ENCODE results near the gene NCK2.

Gene NCK2

DNA sequence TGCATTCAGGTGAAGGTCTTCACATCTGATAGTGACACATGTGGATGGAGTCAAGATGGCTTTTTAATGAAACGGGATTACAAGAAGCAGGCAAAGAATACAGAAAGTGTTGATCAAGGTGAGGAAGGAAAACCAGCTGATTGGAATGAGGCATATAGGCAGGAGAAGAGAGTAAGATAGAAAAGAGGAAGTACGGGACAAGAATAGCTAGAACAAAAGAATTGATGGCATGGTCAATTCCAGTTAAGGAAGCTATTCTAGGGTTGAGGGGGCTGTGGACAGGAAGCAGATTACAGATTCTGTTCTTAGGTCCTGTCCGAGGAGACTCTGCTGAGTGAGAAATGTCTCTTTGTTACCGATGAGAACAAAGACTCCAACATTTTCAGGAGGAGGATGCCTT, 13.2 kb upstream of the NCK2 start:
- Histone ChIP-seq H3K27ac (ENCODE audit: low read depth, low read length) (no peak overlapping the region), H4K20me1 (ENCODE audit: low read depth, low read length) (no peaks in the 10 kb centered on the region), H3K9ac (ENCODE audit: low read length) (no peak overlapping the region), H2AFZ (ENCODE audit: low read depth, low read length, severe bottlenecking) (no peak overlapping the region), H3K9me3 (ENCODE audit: insufficient read depth, low read length) (no peaks in the 10 kb centered on the region), H3K4me2 (ENCODE audit: low read depth, low read length, poor library complexity, severe bottlenecking) (no peak overlapping the region), H3K4me3 (ENCODE audit: insufficient read depth, low read length, poor library complexity, severe bottlenecking) (no peak overlapping the region), H3K9me2 (replicated peaks; ENCODE audit: insufficient read depth, low read length) (no peaks in the 10 kb centered on the region), H3K36me3 (ENCODE audit: low read length) (no peaks in the 10 kb centered on the region), H3K27me3 (ENCODE audit: low read length) (no peaks in the 10 kb centered on the region), H3K79me2 (ENCODE audit: insufficient read depth, low read length) (no peaks in the 10 kb centered on the region), H3F3A (ENCODE audit: insufficient read depth) (no peaks in the 10 kb centered on the region)
- TF ChIP-seq, protein P1, sequence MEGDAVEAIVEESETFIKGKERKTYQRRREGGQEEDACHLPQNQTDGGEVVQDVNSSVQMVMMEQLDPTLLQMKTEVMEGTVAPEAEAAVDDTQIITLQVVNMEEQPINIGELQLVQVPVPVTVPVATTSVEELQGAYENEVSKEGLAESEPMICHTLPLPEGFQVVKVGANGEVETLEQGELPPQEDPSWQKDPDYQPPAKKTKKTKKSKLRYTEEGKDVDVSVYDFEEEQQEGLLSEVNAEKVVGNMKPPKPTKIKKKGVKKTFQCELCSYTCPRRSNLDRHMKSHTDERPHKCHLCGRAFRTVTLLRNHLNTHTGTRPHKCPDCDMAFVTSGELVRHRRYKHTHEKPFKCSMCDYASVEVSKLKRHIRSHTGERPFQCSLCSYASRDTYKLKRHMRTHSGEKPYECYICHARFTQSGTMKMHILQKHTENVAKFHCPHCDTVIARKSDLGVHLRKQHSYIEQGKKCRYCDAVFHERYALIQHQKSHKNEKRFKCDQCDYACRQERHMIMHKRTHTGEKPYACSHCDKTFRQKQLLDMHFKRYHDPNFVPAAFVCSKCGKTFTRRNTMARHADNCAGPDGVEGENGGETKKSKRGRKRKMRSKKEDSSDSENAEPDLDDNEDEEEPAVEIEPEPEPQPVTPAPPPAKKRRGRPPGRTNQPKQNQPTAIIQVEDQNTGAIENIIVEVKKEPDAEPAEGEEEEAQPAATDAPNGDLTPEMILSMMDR (IDR thresholded peaks at IDR 0.05; ENCODE audit: insufficient read depth, low read length, poor library complexity, severe bottlenecking), result no peak
- TF ChIP-seq EZH2phosphoT487 (conservative IDR thresholded peaks at IDR 0.05; ENCODE audit: low read length), result no peak

DNA sequence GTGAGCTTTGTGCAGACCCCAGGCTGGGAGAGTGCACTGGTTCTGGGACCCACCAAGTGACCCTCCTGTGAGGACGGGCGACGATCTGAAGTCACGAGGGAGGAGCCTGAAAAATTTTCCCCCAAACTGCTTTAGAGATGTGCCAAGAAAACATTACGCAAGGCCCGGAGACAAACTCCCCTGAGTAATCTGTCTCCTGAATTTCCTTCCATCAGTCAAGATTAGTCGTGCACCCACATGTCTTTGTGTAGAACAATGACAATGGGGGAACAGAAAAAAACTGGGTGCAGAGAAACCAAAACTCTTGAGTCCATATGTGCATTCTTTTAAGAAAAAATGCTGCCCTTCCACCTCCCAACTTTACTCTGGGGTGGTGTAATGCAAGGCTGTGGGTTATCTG, 12.6 kb upstream of the NCK2 start:
- Histone ChIP-seq H3K9me2 (replicated peaks; ENCODE audit: insufficient read depth, low read length) (no peaks in the 10 kb centered on the region), H2AFZ (ENCODE audit: low read depth, low read length, severe bottlenecking) (no peak overlapping the region), H3K9me3 (ENCODE audit: insufficient read depth, low read length) (no peaks in the 10 kb centered on the region), H4K20me1 (ENCODE audit: low read depth, low read length) (no peaks in the 10 kb centered on the region), H3F3A (ENCODE audit: insufficient read depth) (no peaks in the 10 kb centered on the region), H3K4me2 (ENCODE audit: low read depth, low read length, poor library complexity, severe bottlenecking) (no peak overlapping the region), H3K27me3 (ENCODE audit: low read length) (no peaks in the 10 kb centered on the region), H3K9ac (ENCODE audit: low read length) (no peak overlapping the region), H3K79me2 (ENCODE audit: insufficient read depth, low read length) (no peaks in the 10 kb centered on the region), H3K4me3 (ENCODE audit: insufficient read depth, low read length, poor library complexity, severe bottlenecking) (no peak overlapping the region), H3K27ac (ENCODE audit: low read depth, low read length) (no peak overlapping the region), H3K36me3 (ENCODE audit: low read length) (no peaks in the 10 kb centered on the region)
- TF ChIP-seq EZH2phosphoT487 (conservative IDR thresholded peaks at IDR 0.05; ENCODE audit: low read length), result no peak
- TF ChIP-seq, protein P1 (IDR thresholded peaks at IDR 0.05; ENCODE audit: insufficient read depth, low read length, poor library complexity, severe bottlenecking), result no peak

DNA sequence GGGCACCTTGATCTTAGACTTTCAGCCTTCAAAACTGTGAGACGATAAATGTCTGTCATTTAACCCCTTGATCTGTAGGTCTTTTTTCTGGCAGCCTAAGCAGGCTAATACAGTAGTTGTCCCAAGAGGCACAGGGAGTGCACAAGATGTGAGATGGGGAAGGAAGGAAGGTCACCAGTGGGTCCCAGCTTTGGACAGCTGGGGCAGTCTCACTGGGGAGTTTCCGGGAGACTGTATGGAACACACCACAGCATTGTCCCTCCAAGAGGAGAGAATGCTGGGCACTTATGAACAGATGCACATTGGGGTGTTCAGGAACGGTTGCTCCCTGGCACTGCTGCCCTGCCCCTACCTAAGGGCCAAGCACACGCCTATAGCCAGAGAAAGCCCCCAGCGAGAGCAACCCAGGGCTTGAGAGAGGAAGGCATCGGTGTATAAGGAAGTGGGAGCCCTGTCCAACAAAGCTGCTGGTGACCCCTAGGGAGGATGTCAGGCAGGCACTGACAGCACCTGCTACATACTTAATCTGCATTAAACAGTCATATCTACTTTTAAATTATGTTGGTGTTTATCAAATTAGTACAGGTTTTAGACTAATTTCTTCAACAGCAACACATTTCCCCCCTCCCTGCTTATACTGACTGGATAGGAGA, 11.6 kb upstream of the NCK2 start:
- Histone ChIP-seq H4K20me1 (ENCODE audit: low read depth, low read length) (no peaks in the 10 kb centered on the region), H3K27me3 (ENCODE audit: low read length) (no peaks in the 10 kb centered on the region), H2AFZ (ENCODE audit: low read depth, low read length, severe bottlenecking) (no peak overlapping the region), H3K4me2 (ENCODE audit: low read depth, low read length, poor library complexity, severe bottlenecking) (no peak overlapping the region), H3K4me3 (ENCODE audit: insufficient read depth, low read length, poor library complexity, severe bottlenecking) (no peak overlapping the region), H3K9me2 (replicated peaks; ENCODE audit: insufficient read depth, low read length) (no peaks in the 10 kb centered on the region), H3K27ac (ENCODE audit: low read depth, low read length) (no peak overlapping the region), H3K9me3 (ENCODE audit: insufficient read depth, low read length) (no peaks in the 10 kb centered on the region), H3K36me3 (ENCODE audit: low read length) (no peaks in the 10 kb centered on the region), H3F3A (ENCODE audit: insufficient read depth) (no peaks in the 10 kb centered on the region), H3K9ac (ENCODE audit: low read length) (no peak overlapping the region), H3K79me2 (ENCODE audit: insufficient read depth, low read length) (no peaks in the 10 kb centered on the region)
- TF ChIP-seq, protein P1 (IDR thresholded peaks at IDR 0.05; ENCODE audit: insufficient read depth, low read length, poor library complexity, severe bottlenecking), result no peak
- TF ChIP-seq EZH2phosphoT487 (conservative IDR thresholded peaks at IDR 0.05; ENCODE audit: low read length), result no peak
